Ureter (tissue), 1 donor: ENCODE data around the gene EPB41L2. TPM values are rescaled to one million over a fixed set of nuclear protein-coding genes. Genes with fewer than 3 reads are reported as not detected.
"Not testable (repeated sequence)": the region's sequence is repeated elsewhere in the genome, so short reads cannot be mapped to it uniquely, and the experiment has no call there.

Source experiments
- DNase-seq: peaks from one replicate; pipeline ENCODE4 v3.0.0-alpha.2; 2020; ENCODE audit warnings: low spot score
- total RNA-seq: library from RNA; stranded (reverse); gene quantifications from one replicate; pipeline ENCODE4 v1.2.4, GENCODE V29; 2023
- donor health status: DM: yes; HTN: yes; CAD: no.

The EPB41L2 gene
- total RNA-seq, 1 donor from 2014 or later, result 110 TPM

- no peak for DNase-seq
Measured at GRCh38 chr6:130838951-130839350, 224.1 kb downstream of the EPB41L2 start.

GRCh38 chr6:130838250-130838860 lies 224.7 kb downstream of the EPB41L2 start:
- DNase-seq, result no peak

GRCh38 chr6:130837067-130837466 lies 226.0 kb downstream of the EPB41L2 start:
- DNase-seq, result no peak

- DNase-seq, result no peak
Measured at GRCh38 chr6:130836055-130836640, 226.9 kb downstream of the EPB41L2 start.

- no peak for DNase-seq
Measured at GRCh38 chr6:130834482-130835251, 228.4 kb downstream of the EPB41L2 start.

GRCh38 chr6:130833569-130833968 lies 229.5 kb downstream of the EPB41L2 start:
- no peak for DNase-seq

- no peak for DNase-seq
Measured at GRCh38 chr6:130831607-130832006, 231.4 kb downstream of the EPB41L2 start.

GRCh38 chr6:130829333-130829910 lies 233.6 kb downstream of the EPB41L2 start:
- DNase-seq, result no peak

GRCh38 chr6:130827247-130828149 lies 235.5 kb downstream of the EPB41L2 start, which contains the start of gene SMLR1:
Gene SMLR1 (plus strand): TSS chr6:130827406. CDS start chr6:130827414, 8 bp downstream.
- DNase-seq, result no peak

- no peak for DNase-seq
Measured at GRCh38 chr6:130826442-130827246, 236.4 kb downstream of the EPB41L2 start.

GRCh38 chr6:130825772-130826441 lies 237.1 kb downstream of the EPB41L2 start:
- DNase-seq, result no peak

- DNase-seq, result no peak
Measured at GRCh38 chr6:130824978-130825694, 237.9 kb downstream of the EPB41L2 start.

- DNase-seq, result no peak
Measured at GRCh38 chr6:130822736-130823135, 240.3 kb downstream of the EPB41L2 start.

- no peak for DNase-seq
Measured at GRCh38 chr6:130815200-130816071, 247.6 kb downstream of the EPB41L2 start.

- DNase-seq, result no peak
Measured at GRCh38 chr6:130814506-130814905, 248.5 kb downstream of the EPB41L2 start.

GRCh38 chr6:130811932-130812331 lies 251.1 kb downstream of the EPB41L2 start:
- no peak for DNase-seq

- no peak for DNase-seq
Measured at GRCh38 chr6:130810307-130811030, 252.6 kb downstream of the EPB41L2 start.

GRCh38 chr6:130801368-130801767 lies 261.7 kb downstream of the EPB41L2 start:
- not testable (repeated sequence) for DNase-seq
